GM19438 (cell line): ENCODE measurements around the gene LRRC3C.

ENCODE experiments used
- ATAC-seq: cut with Tn5 transposase; IDR thresholded peaks from one replicate; pipeline ENCODE4 v1.9.1; 2021; ENCODE audit warnings: low read depth; ENCODE audit not compliant: unreplicated experiment

LRRC3C gene

GRCh38 chr17:39923836-39924690, 3.5 kb upstream of the LRRC3C start:
- no peak for ATAC-seq

GRCh38 chr17:39924691-39925055, 2.9 kb upstream of the LRRC3C start:
- no peak for ATAC-seq

GRCh38 chr17:39925282-39926134, 2.0 kb upstream of the LRRC3C start:
- ATAC-seq = no peak

DNA sequence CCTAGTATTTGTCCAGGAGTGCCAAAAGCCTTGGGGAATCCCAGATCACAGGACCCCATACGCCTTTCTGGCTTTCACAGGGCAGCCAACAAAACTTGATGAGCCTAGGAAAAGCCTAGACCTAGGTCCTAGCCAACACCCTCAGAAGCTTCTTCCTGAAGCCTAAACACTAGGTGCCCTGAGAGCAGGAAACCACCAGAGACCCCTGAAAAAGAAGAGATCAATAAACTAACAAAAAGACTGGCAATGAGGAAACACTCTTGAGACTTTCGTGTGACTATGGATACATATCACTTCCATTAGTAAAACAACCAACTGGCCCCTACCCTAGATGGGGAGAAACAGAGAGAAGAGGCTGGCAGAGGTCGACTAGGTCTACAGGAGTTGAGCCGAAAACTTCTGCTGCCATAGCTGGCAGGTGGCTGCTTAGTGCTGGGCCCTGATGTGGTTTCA, 1.4 kb upstream of the LRRC3C start:
- ATAC-seq = no peak

DNA sequence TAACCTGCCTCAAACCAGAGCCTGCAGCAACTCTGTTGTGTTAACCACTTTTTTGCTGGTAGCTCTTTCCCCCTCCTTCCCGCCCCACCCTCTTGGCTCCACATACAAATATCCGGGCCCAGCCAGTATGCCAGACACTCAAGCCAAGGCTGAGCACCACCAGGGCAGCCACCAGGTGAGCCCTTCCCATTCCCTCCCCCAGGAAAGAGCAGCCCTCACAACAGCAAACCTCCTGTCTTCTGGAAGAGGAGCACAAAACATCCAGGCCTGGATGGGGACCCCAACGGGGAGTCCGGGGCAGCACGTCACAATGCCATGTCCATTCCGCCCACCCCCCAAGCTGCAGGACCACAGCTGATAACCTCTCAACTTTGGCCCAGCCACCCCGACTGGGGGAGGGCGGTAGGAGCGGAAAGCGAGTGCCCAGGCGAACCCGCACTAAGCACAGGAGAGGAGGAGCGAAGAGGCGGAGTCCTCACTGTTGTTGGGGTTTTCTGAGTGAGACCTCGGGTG, 888 bp upstream of the LRRC3C start:
- no peak for ATAC-seq

DNA sequence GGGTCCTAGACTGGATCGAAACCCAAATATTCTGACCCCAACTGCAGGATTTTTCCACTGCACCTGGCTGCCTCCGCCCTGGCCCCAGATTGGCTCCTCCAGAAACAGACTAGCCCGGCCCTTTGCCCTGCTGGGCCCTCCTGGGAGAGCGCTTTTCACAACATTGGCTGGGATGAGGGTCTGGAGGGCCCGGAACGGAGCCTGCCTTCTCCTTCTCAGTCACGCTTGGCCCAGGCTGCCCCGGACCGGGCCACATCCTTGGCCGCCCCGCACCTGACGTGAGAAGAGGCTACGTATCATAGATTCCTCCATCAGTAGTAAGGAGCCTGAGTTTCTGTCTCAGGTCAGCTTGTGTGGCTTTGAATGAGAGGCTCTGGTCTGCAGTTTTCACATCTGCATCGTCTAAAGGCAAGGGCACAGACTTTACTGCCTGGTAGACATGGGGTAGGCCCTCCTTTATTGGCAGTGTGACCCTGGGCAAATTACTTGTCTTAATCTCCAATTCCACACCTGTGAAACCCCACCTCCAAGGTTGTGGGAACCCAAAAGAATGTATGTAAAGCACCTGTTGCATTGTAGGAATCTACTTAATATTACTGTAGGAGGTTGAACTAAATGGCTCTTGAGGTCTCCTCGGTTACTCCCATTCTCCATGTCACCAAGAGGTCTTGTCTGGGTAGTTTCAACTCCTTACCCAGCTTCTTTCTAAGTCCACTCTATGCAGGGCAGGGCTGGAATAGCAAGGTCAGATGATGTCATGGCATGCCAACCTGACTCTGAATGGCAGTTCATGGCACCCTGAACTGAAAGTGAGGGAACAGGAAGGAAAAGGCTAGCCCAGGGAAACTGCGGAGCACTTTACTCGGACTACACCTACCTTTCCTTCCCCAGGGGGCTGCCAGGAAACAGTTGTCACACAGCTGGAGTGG, 661 bp downstream of the LRRC3C start:
- no peak for ATAC-seq

- ATAC-seq = no peak
Measured at GRCh38 chr17:39928858-39929645, 1.5 kb downstream of the LRRC3C start.

GRCh38 chr17:39929646-39930407, 2.3 kb downstream of the LRRC3C start:
- no peak for ATAC-seq

DNA sequence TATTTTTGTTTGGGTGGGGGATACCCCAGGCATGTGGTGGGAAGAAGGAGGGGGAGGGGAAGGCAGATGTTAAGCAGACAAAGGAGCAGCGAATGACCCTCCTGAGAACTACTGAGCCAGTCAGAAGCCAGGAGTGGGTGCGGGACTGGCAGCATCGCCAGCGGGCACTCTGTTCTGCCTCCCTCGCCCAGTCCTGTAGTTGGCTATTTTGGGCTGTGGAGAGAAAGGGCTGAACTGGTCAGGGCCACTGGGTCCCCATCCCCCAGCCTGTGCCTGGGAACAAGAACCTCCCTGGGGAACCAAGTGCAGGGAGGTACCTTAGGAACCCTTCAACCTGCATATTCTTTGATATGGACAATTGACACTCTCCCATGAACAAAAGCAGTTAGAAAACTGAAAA, 6.4 kb downstream of the LRRC3C start:
- no peak for ATAC-seq

DNA sequence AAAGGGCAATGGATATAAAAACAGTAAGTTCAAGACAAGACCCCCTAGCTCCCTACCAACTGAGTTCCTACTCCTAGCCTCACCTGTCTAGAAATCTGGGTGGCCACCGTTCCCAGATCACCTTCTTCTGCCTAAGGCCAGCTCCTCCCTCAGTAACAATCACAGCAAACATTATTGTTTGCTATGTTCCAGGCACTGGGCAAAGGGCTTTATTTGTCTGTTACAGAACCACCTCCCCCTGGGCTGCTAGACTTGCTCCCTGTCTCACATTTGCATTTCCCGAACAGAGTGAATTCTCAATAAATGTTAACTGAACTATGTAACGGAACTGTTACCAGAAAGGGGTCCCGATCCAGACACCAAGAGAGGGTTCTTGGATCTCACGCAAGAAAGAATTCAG, 6.8 kb downstream of the LRRC3C start:
- ATAC-seq = no peak

DNA sequence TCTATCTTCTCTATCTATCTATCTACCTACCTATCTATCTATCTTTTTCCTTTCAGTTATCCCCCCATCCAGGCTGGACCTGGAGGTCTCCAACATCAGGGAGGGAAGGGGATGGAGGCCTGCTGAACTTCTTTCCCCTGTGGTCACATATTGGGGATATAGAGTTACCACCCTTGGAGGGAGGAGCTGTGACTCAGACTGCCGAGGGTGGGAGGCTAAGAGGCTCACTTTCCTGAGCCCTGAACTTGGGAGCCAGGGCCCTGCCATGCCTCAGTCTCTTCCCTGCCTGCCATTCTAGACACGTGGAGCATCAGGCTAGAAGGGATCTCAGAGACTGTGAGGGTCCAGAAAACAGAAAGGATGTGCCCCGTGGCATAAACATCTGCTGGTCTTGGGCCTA, 8.4 kb downstream of the LRRC3C start:
- no peak for ATAC-seq

DNA sequence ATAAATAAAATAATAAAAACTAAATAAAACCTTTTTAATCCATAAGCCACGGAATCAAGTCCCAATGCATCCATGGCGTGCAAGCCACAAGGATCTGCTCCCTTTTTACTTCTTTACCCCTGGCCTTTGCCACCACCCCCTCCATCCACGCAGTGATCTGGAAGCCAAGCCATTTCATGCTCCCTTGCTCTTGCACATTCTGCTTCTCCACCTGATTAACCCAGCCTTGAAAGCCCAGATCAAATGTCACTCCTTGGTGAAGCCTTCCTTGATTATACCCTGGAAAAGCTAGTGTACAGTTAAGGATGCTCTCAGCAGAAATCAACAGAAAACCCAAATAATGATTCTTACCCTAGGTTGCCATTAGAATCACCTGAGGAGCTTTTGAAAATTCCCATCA, 9.9 kb downstream of the LRRC3C start:
- ATAC-seq = no peak

DNA sequence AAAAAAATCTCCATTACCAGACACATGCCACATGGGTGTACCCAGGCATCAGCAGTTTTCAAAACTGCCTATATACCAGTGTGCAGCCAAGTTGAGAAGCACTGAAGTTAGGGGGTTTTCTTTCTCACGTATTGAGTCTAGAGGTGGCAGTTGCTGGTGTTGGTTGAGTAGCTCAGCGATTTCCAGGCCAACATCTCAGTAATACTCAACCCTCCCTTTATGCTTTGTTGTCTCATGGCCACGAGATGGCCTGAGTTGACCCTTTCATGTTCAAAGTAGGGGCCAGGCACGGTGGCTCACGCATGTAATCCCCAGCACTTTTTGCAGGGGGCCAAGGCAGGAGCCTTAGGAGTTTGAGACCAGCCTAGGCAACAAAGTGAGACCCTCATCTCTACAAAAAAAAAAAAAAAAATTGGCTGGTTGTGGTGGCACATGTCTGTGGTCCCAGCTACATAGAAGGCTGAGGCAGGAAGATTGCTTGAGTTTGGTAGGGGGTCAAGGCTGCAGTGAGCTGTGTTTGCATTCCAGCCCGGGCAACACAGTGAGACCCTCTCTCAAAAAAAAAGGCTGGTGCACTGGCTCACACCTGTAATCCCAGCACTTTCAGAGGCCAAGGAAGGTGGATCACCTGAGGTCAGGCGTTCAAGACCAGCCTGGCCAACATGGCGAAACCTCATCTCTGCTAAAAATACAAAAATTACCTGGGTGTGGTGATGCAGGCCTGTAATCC, 10.8 kb downstream of the LRRC3C start:
- no peak for ATAC-seq

DNA sequence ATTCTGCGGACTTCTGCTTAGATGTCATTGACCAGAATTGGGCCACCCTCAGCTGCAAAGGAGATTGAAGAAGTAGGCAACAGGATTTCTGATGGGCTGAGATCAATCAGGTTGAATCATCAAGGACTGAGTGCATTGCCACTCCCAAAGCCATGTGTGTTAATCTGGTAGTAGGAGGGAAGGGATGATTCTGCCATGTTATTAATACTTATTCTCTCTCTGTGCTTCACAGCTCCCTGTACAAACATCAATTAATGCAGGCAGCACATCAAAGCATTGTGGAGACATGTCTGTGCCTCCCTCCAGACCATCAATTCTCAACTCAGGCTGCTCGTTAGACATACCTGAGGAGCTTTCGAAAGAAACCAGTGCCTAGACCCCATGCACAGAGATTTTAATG, 11.6 kb downstream of the LRRC3C start:
- no peak for ATAC-seq

DNA sequence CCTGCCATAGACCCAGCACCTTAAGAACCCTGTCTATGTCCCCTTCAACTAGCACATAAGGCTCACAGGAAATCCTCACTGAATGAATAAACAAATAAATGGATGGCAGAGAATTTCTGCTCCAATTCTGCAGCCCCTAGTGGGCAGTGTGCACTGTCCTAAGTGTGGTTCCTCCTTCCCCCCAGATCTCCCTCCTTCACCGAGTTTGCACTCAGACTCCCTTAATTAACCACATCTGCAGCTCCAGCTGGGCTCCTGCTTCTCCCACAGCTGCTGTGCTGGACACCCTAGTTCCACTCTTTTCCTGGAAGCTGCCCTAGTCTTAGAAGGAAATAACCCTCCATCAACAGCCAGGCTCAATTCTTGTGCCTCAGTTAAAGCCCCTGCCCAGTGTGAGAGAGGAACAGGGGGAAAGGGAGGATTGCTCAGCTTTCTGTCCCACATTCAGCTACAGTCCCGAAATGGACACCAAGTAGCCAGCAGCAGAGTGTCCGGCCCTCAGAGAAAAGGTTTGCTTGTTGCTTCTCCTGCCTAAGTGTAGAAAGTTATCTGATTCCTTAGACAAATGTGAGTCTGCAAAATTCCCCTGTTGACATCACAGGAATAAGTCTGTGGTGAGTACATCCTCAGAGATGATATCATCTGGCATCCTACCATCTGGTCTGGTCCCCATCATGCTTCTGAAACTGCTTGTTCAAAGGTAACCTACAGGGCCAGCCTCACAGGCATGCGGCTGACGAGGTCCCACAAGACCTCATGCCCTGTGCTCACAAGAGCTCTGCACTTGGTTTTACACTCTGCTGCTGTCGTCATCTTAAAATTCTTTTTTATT, 12.3 kb downstream of the LRRC3C start:
- ATAC-seq = no peak

DNA sequence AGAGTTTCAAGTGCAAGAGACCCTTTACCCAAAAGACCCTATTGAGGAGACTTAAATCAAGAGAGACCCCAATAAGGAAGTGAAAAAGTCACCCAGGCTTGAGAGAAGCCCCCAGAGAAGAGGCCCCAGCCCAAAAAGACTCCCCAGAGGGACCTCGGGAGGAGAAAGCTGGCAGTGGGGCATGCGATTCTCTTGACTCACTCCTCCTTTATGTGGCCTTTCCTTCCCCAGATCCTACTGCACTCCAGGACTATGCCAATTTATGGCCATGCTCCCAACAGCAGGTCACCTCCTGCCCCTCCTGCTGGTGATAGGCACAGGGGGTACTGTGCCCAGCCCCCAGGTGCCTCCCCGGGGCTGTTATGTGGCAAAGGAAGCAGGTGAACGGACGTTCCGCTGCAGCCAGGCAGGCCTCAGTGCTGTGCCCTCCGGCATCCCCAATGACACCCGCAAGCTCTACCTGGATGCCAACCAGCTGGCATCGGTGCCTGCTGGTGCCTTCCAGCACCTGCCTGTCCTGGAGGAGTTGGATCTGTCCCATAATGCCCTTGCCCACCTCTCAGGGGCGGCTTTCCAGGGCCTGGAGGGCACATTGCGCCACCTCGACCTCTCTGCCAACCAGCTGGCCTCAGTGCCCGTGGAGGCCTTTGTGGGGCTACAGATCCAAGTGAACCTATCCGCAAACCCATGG, 16.3 kb downstream of the LRRC3C start:
- ATAC-seq = no peak

GRCh38 chr17:39944393-39944711, 16.8 kb downstream of the LRRC3C start:
- ATAC-seq = no peak
